Measurements from ENCODE around the gene ERP44.
"Not testable (repeated sequence)": the region's sequence is repeated elsewhere in the genome, so short reads cannot be mapped to it uniquely, and the experiment has no call there.

ERP44 gene

GRCh38 chr9:99998866-99999265, 99.9 kb downstream of the ERP44 start:
- no peak for DNase-seq

- DNase-seq: no peak
Measured at GRCh38 chr9:99998266-99998665, 100.5 kb downstream of the ERP44 start.

- not testable (repeated sequence) for DNase-seq
Measured at GRCh38 chr9:99990508-99990907, 108.3 kb downstream of the ERP44 start.

GRCh38 chr9:99986642-99987041, 112.2 kb downstream of the ERP44 start:
- peak; percentile 68 for DNase-seq

- no peak for DNase-seq
Measured at GRCh38 chr9:99980598-99980997, 118.2 kb downstream of the ERP44 start.

GRCh38 chr9:99978221-99978620, 120.6 kb downstream of the ERP44 start:
- DNase-seq: no peak

GRCh38 chr9:99977033-99977792, 121.6 kb downstream of the ERP44 start:
- no peak for DNase-seq

- DNase-seq: no peak
Measured at GRCh38 chr9:99973455-99973854, 125.3 kb downstream of the ERP44 start.

GRCh38 chr9:99971410-99971809, 127.4 kb downstream of the ERP44 start:
- DNase-seq: no peak

GRCh38 chr9:99970481-99970880, 128.3 kb downstream of the ERP44 start:
- DNase-seq: no peak

- DNase-seq: peak; percentile 40
Measured at GRCh38 chr9:99967457-99967856, 131.3 kb downstream of the ERP44 start.

- no peak for DNase-seq
Measured at GRCh38 chr9:99966716-99967115, 132.1 kb downstream of the ERP44 start.

GRCh38 chr9:99966001-99966400, 132.8 kb downstream of the ERP44 start:
- DNase-seq: no peak

GRCh38 chr9:99964336-99964735, 134.5 kb downstream of the ERP44 start:
- no peak for DNase-seq

- DNase-seq: no peak
Measured at GRCh38 chr9:99962680-99963261, 136.0 kb downstream of the ERP44 start.

- no peak for DNase-seq
Measured at GRCh38 chr9:99955606-99956005, 143.2 kb downstream of the ERP44 start.

GRCh38 chr9:99954819-99955218, 144.0 kb downstream of the ERP44 start:
- no peak for DNase-seq

- DNase-seq: no peak
Measured at GRCh38 chr9:99953861-99954507, 144.8 kb downstream of the ERP44 start.

GRCh38 chr9:99948896-99949295, 149.9 kb downstream of the ERP44 start:
- DNase-seq: no peak

GRCh38 chr9:99948482-99948881, 150.3 kb downstream of the ERP44 start:
- DNase-seq: no peak

GRCh38 chr9:99947395-99947794, 151.4 kb downstream of the ERP44 start:
- DNase-seq: no peak

- DNase-seq: no peak
Measured at GRCh38 chr9:99936947-99937587, 161.7 kb downstream of the ERP44 start.

- no peak for DNase-seq
Measured at GRCh38 chr9:99931155-99931840, 167.5 kb downstream of the ERP44 start.
